ENCODE measurements around the gene SLC30A2.

GRCh38 chr1:26023826-26024225, 22.1 kb downstream of the SLC30A2 start:
- no peak for TF ChIP-seq POLR2A (IDR thresholded peaks at IDR 0.05)
- TF ChIP-seq CTCF (IDR thresholded peaks at IDR 0.05), result no peak

Data from testis (tissue), 2 donors.